Measurements from ENCODE around the gene ODF4.

DNA sequence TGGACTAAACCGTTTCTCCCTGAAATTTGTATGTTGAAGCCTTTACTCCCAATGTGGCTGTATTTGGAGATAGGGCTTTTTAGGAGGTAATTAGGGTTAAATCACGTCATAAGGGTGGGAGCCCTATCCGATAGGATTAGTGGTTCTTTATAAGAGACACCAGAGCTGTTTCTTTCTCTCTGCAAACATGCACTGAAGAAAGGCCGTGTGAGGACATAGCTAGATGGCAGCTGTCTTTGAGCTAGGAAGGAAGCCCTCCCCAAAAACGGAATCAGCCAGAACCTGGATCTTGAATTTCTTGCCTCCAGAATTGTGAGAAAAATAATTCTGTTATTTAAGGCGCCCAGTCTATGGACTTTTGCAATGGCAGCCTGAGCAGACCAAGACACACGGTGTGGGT, 14.1 kb downstream of the ODF4 start:
- TF ChIP-seq, protein P1, sequence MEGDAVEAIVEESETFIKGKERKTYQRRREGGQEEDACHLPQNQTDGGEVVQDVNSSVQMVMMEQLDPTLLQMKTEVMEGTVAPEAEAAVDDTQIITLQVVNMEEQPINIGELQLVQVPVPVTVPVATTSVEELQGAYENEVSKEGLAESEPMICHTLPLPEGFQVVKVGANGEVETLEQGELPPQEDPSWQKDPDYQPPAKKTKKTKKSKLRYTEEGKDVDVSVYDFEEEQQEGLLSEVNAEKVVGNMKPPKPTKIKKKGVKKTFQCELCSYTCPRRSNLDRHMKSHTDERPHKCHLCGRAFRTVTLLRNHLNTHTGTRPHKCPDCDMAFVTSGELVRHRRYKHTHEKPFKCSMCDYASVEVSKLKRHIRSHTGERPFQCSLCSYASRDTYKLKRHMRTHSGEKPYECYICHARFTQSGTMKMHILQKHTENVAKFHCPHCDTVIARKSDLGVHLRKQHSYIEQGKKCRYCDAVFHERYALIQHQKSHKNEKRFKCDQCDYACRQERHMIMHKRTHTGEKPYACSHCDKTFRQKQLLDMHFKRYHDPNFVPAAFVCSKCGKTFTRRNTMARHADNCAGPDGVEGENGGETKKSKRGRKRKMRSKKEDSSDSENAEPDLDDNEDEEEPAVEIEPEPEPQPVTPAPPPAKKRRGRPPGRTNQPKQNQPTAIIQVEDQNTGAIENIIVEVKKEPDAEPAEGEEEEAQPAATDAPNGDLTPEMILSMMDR (IDR thresholded peaks at IDR 0.05), result no peak
- TF ChIP-seq POLR2A (IDR thresholded peaks at IDR 0.05), result no peak

Measured in uterus (tissue), 2 donors.